NCI-H748 (cell line): ENCODE data around the gene TBX15.
"Not testable (repeated sequence)": the region's sequence is repeated elsewhere in the genome, so short reads cannot be mapped to it uniquely, and the experiment has no call there.

Experiments used
- DNase-seq: peaks from one replicate; lab custom pipeline; 2025; ENCODE audit not compliant: unreplicated experiment; lab: John Stamatoyannopoulos, UW

TBX15 gene

GRCh38 chr1:118928739-118929554 is 59.2 kb downstream of the TBX15 start:
- DNase-seq, result no peak

- DNase-seq, result no peak
Observed at GRCh38 chr1:118927427-118928187, 60.5 kb downstream of the TBX15 start.

- no peak for DNase-seq
Observed at GRCh38 chr1:118926261-118926660, 61.9 kb downstream of the TBX15 start.

- no peak for DNase-seq
Observed at GRCh38 chr1:118925651-118926050, 62.5 kb downstream of the TBX15 start.

GRCh38 chr1:118923319-118923718 is 64.8 kb downstream of the TBX15 start:
- no peak for DNase-seq

- DNase-seq, result no peak
Observed at GRCh38 chr1:118921994-118922393, 66.1 kb downstream of the TBX15 start.

- no peak for DNase-seq
Observed at GRCh38 chr1:118920124-118920717, 67.9 kb downstream of the TBX15 start.

GRCh38 chr1:118918940-118919259 is 69.2 kb downstream of the TBX15 start:
- no peak for DNase-seq

GRCh38 chr1:118918230-118918939 is 69.8 kb downstream of the TBX15 start:
- no peak for DNase-seq

GRCh38 chr1:118916346-118916745 is 71.8 kb downstream of the TBX15 start:
- DNase-seq, result not testable (repeated sequence)

- no peak for DNase-seq
Observed at GRCh38 chr1:118914379-118915161, 73.6 kb downstream of the TBX15 start.

GRCh38 chr1:118913818-118914217 is 74.3 kb downstream of the TBX15 start:
- no peak for DNase-seq

GRCh38 chr1:118912574-118912973 is 75.6 kb downstream of the TBX15 start:
- no peak for DNase-seq

- DNase-seq, result no peak
Observed at GRCh38 chr1:118911571-118911970, 76.6 kb downstream of the TBX15 start.

GRCh38 chr1:118907466-118907865 is 80.7 kb downstream of the TBX15 start:
- DNase-seq, result peak; percentile 25

- DNase-seq, result no peak
Observed at GRCh38 chr1:118905671-118906070, 82.5 kb downstream of the TBX15 start.

- no peak for DNase-seq
Observed at GRCh38 chr1:118905196-118905595, 82.9 kb downstream of the TBX15 start.

- no peak for DNase-seq
Observed at GRCh38 chr1:118902711-118903191, 85.4 kb downstream of the TBX15 start.

- no peak for DNase-seq
Observed at GRCh38 chr1:118902299-118902698, 85.8 kb downstream of the TBX15 start.

GRCh38 chr1:118900643-118901440 is 87.3 kb downstream of the TBX15 start:
- no peak for DNase-seq
